DOHH2 (cell line): ENCODE results near the gene GRAMD1C.

Experiments
- H3F3A ChIP-seq: fragments of 200-600 bp; sonication (generic), shearing (Covaris generic); 2 replicates; pipeline ENCODE4 v1.6.0; 2016; ENCODE audit warnings: antibody characterized with exemption, mild to moderate bottlenecking; ENCODE audit not compliant: control insufficient read depth, insufficient read depth
- H3K27ac ChIP-seq: fragments of 200-600 bp; sonication (generic); 2 replicates; pipeline ENCODE4 v1.5.1; 2014; ENCODE audit warnings: low read depth, mild to moderate bottlenecking, low read length, moderate library complexity
- H3K27me3 ChIP-seq: fragments of 200-600 bp; sonication (generic); 2 replicates; pipeline ENCODE4 v1.6.1; 2014; ENCODE audit warnings: mild to moderate bottlenecking, low read length, mixed read lengths; ENCODE audit not compliant: control insufficient read depth
- H3K36me3 ChIP-seq: fragments of 200-600 bp; sonication (generic); 2 replicates; pipeline ENCODE4 v1.6.1; 2014; ENCODE audit warnings: mild to moderate bottlenecking, low read length, moderate library complexity, mixed read lengths; ENCODE audit not compliant: control insufficient read depth
- H3K4me1 ChIP-seq: fragments of 200-600 bp; sonication (generic); 2 replicates; pipeline ENCODE4 v1.6.1; 2014; ENCODE audit warnings: mild to moderate bottlenecking, low read length, mixed read lengths; ENCODE audit not compliant: control insufficient read depth
- H3K4me2 ChIP-seq: fragments of 200-600 bp; sonication (generic); 2 replicates; pipeline ENCODE4 v1.6.0; 2014; ENCODE audit warnings: mild to moderate bottlenecking, low read length, moderate library complexity
- H3K4me3 ChIP-seq: fragments of 200-600 bp; sonication (generic); 2 replicates; pipeline ENCODE4 v1.5.1; 2014; ENCODE audit warnings: mild to moderate bottlenecking, low read length, mixed read lengths
- H3K79me2 ChIP-seq: fragments of 200-600 bp; sonication (generic); 2 replicates; pipeline ENCODE4 v1.6.1; 2014; ENCODE audit warnings: mild to moderate bottlenecking, low read length, mixed read lengths; ENCODE audit not compliant: control insufficient read depth
- H3K9me2 ChIP-seq: fragments of 200-600 bp; sonication (generic); replicated peaks from 2 replicates; pipeline ENCODE4 v1.6.1; 2014; ENCODE audit warnings: mild to moderate bottlenecking, low read length, mixed read lengths; ENCODE audit not compliant: control insufficient read depth
- H3K9me3 ChIP-seq: fragments of 200-600 bp; sonication (generic); 2 replicates; pipeline ENCODE4 v1.6.1; 2014; ENCODE audit warnings: antibody characterized with exemption, low read length, mixed read lengths; ENCODE audit not compliant: control insufficient read depth, insufficient read depth
- H4K20me1 ChIP-seq: fragments of 200-600 bp; sonication (generic); 2 replicates; pipeline ENCODE4 v1.6.0; 2014; ENCODE audit warnings: low read depth, mild to moderate bottlenecking, antibody characterized with exemption, low read length, moderate library complexity; ENCODE audit not compliant: control insufficient read depth, insufficient read depth
- EZH2phosphoT487 ChIP-seq: fragments of 200-600 bp; sonication (generic); IDR thresholded peaks from 2 replicates; pipeline ENCODE4 v1.6.1; 2017; ENCODE audit warnings: borderline replicate concordance, mild to moderate bottlenecking, antibody characterized with exemption, low read length, moderate library complexity, mixed read lengths
- TF ChIP-seq, protein P1 (sequence below): fragments of 200-600 bp; sonication (generic); IDR thresholded peaks from one replicate; pipeline ENCODE4 v1.5.1; 2014; ENCODE audit warnings: antibody characterized with exemption, mild to moderate bottlenecking, low read depth, low read length; ENCODE audit not compliant: poor library complexity, severe bottlenecking

GRAMD1C gene

GRCh38 chr3:113952921-113953320, 114.3 kb downstream of the GRAMD1C start:
- peaks cover 12% of the 10 kb centered on the region for H3K4me1 ChIP-seq
- no peaks in the 10 kb centered on the region for H3K79me2 ChIP-seq
- H3K4me2 ChIP-seq, result no peak overlapping the region
- no peaks in the 10 kb centered on the region for H3K9me2 ChIP-seq
- H3K4me3 ChIP-seq, result no peak overlapping the region
- H3K36me3 ChIP-seq, result peaks cover 63% of the 10 kb centered on the region
- H3K9me3 ChIP-seq, result no peaks in the 10 kb centered on the region
- H3K27me3 ChIP-seq, result no peaks in the 10 kb centered on the region
- 0 out of 2 replicates have a peak, but pooled peaks cover 3% of the 10 kb centered on the region for H3F3A ChIP-seq
- H3K27ac ChIP-seq, result no peak overlapping the region
- TF ChIP-seq, protein P1, sequence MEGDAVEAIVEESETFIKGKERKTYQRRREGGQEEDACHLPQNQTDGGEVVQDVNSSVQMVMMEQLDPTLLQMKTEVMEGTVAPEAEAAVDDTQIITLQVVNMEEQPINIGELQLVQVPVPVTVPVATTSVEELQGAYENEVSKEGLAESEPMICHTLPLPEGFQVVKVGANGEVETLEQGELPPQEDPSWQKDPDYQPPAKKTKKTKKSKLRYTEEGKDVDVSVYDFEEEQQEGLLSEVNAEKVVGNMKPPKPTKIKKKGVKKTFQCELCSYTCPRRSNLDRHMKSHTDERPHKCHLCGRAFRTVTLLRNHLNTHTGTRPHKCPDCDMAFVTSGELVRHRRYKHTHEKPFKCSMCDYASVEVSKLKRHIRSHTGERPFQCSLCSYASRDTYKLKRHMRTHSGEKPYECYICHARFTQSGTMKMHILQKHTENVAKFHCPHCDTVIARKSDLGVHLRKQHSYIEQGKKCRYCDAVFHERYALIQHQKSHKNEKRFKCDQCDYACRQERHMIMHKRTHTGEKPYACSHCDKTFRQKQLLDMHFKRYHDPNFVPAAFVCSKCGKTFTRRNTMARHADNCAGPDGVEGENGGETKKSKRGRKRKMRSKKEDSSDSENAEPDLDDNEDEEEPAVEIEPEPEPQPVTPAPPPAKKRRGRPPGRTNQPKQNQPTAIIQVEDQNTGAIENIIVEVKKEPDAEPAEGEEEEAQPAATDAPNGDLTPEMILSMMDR, result no peak
- H4K20me1 ChIP-seq, result no peaks in the 10 kb centered on the region

DNA sequence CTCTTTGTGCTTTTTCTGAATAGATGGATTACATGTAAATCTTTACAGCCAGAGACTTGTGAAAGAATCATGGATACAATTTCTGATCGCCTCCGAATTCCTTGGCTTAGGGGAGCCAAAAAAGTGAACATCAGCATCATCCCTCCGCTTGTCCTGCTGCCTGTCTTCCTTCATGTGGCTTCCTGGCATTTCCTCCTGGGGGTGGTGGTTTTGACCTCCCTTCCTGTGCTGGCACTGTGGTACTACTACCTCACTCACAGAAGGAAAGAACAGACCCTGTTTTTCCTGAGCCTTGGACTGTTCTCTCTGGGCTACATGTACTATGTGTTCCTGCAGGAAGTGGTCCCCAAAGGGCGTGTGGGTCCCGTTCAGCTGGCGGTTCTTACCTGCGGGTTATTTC, 115.1 kb downstream of the GRAMD1C start:
- no peaks in the 10 kb centered on the region for H4K20me1 ChIP-seq
- H3K4me2 ChIP-seq, result no peak overlapping the region
- H3F3A ChIP-seq, result 0 out of 2 replicates have a peak, but pooled peaks cover 3% of the 10 kb centered on the region
- H3K36me3 ChIP-seq, result peaks cover 70% of the 10 kb centered on the region
- no peak overlapping the region for H3K4me3 ChIP-seq
- no peak overlapping the region for H3K27ac ChIP-seq
- TF ChIP-seq, protein P1, result no peak
- TF ChIP-seq EZH2phosphoT487, result no peak
- no peaks in the 10 kb centered on the region for H3K79me2 ChIP-seq
- H3K4me1 ChIP-seq, result peaks cover 7% of the 10 kb centered on the region
- H3K9me3 ChIP-seq, result no peaks in the 10 kb centered on the region
- H3K27me3 ChIP-seq, result no peaks in the 10 kb centered on the region
- H3K9me2 ChIP-seq, result no peaks in the 10 kb centered on the region

- H3K9me3 ChIP-seq, result no peaks in the 10 kb centered on the region
- H3K79me2 ChIP-seq, result no peaks in the 10 kb centered on the region
- no peaks in the 10 kb centered on the region for H3F3A ChIP-seq
- H4K20me1 ChIP-seq, result no peaks in the 10 kb centered on the region
- no peak overlapping the region for H3K27ac ChIP-seq
- no peaks in the 10 kb centered on the region for H3K9me2 ChIP-seq
- H3K36me3 ChIP-seq, result peaks cover 75% of the 10 kb centered on the region
- H3K4me1 ChIP-seq, result peaks cover 2% of the 10 kb centered on the region
- H3K4me3 ChIP-seq, result no peak overlapping the region
- H3K4me2 ChIP-seq, result no peak overlapping the region
- H3K27me3 ChIP-seq, result no peaks in the 10 kb centered on the region
- TF ChIP-seq, protein P1, result no peak
- TF ChIP-seq EZH2phosphoT487, result no peak
Observed at GRCh38 chr3:113954091-113954685, 115.6 kb downstream of the GRAMD1C start.
